ENCODE results near the gene SFXN4.
A peak's percentile ranks its signal among the peaks of the same experiment; 100 is the strongest.

The SFXN4 gene

GRCh38 chr10:119165171-119166117 is at the start of gene SFXN4:
Gene SFXN4 (minus strand): TSS chr10:119165714. CDS start chr10:119165647, 67 bp downstream.
- DNase-seq (ENCODE audit: extremely low read depth in 1 of 2, low read depth in 1 of 2): peak; percentile 67 to 69

- DNase-seq (ENCODE audit: extremely low read depth in 1 of 2, low read depth in 1 of 2): no peak
Observed at GRCh38 chr10:119211625-119212441, 46.3 kb upstream of the SFXN4 start.

- DNase-seq (ENCODE audit: extremely low read depth in 1 of 2, low read depth in 1 of 2): no peak
Observed at GRCh38 chr10:119211176-119211575, 45.7 kb upstream of the SFXN4 start.

GRCh38 chr10:119210633-119211032 is 45.1 kb upstream of the SFXN4 start:
- DNase-seq (ENCODE audit: extremely low read depth in 1 of 2, low read depth in 1 of 2): no peak

GRCh38 chr10:119209736-119210355 is 44.3 kb upstream of the SFXN4 start:
- no peak for DNase-seq (ENCODE audit: extremely low read depth in 1 of 2, low read depth in 1 of 2)

GRCh38 chr10:119209035-119209735 is 43.7 kb upstream of the SFXN4 start:
- peak in 1 of 2 donors; percentile 66 for DNase-seq (ENCODE audit: extremely low read depth in 1 of 2, low read depth in 1 of 2)

- DNase-seq (ENCODE audit: extremely low read depth in 1 of 2, low read depth in 1 of 2): no peak
Observed at GRCh38 chr10:119208553-119208940, 43.0 kb upstream of the SFXN4 start.

- no peak for DNase-seq (ENCODE audit: extremely low read depth in 1 of 2, low read depth in 1 of 2)
Observed at GRCh38 chr10:119207713-119208552, 42.4 kb upstream of the SFXN4 start.

GRCh38 chr10:119207366-119207666 is 41.8 kb upstream of the SFXN4 start, which contains the start of gene GRK5:
Gene GRK5 (plus strand): TSS chr10:119207571. CDS start chr10:119207918, 347 bp downstream.
- DNase-seq (ENCODE audit: extremely low read depth in 1 of 2, low read depth in 1 of 2): peak; percentile 90 to 94

- DNase-seq (ENCODE audit: extremely low read depth in 1 of 2, low read depth in 1 of 2): peak; percentile 50 to 59
Observed at GRCh38 chr10:119206603-119207365, 41.3 kb upstream of the SFXN4 start.

- no peak for DNase-seq (ENCODE audit: extremely low read depth in 1 of 2, low read depth in 1 of 2)
Observed at GRCh38 chr10:119205894-119206602, 40.5 kb upstream of the SFXN4 start.

- DNase-seq (ENCODE audit: extremely low read depth in 1 of 2, low read depth in 1 of 2): no peak
Observed at GRCh38 chr10:119203006-119203405, 37.5 kb upstream of the SFXN4 start.

- no peak for DNase-seq (ENCODE audit: extremely low read depth in 1 of 2, low read depth in 1 of 2)
Observed at GRCh38 chr10:119201233-119201632, 35.7 kb upstream of the SFXN4 start.

GRCh38 chr10:119199231-119199992 is 33.9 kb upstream of the SFXN4 start:
- no peak for DNase-seq (ENCODE audit: extremely low read depth in 1 of 2, low read depth in 1 of 2)

GRCh38 chr10:119198438-119198837 is 32.9 kb upstream of the SFXN4 start:
- DNase-seq (ENCODE audit: extremely low read depth in 1 of 2, low read depth in 1 of 2): no peak

- no peak for DNase-seq (ENCODE audit: extremely low read depth in 1 of 2, low read depth in 1 of 2)
Observed at GRCh38 chr10:119197921-119198320, 32.4 kb upstream of the SFXN4 start.

- no peak for DNase-seq (ENCODE audit: extremely low read depth in 1 of 2, low read depth in 1 of 2)
Observed at GRCh38 chr10:119191881-119192280, 26.4 kb upstream of the SFXN4 start.
